ENCODE results near the gene MAP9.

DNA sequence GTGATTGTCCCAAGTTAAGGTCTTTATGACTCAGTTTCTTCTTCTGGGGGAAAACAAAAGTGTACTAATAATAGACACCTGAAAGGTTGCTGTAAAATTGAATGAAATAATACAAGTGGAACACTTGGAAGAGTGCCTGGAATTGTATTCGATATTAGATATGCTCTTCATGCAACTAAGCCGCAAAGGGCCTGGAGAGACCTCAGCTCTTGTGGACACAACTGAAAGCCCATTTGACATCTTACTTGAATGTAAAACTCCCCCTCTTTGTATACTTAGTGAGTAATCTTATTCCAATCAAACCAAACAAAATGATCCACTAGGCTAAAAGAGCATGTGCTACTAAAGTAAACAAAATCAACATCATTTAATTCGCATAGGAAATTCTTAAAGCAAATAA is 511 bp upstream of the MAP9 start:
- TF ChIP-seq, protein P1, sequence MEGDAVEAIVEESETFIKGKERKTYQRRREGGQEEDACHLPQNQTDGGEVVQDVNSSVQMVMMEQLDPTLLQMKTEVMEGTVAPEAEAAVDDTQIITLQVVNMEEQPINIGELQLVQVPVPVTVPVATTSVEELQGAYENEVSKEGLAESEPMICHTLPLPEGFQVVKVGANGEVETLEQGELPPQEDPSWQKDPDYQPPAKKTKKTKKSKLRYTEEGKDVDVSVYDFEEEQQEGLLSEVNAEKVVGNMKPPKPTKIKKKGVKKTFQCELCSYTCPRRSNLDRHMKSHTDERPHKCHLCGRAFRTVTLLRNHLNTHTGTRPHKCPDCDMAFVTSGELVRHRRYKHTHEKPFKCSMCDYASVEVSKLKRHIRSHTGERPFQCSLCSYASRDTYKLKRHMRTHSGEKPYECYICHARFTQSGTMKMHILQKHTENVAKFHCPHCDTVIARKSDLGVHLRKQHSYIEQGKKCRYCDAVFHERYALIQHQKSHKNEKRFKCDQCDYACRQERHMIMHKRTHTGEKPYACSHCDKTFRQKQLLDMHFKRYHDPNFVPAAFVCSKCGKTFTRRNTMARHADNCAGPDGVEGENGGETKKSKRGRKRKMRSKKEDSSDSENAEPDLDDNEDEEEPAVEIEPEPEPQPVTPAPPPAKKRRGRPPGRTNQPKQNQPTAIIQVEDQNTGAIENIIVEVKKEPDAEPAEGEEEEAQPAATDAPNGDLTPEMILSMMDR (conservative IDR thresholded peaks at IDR 0.05; ENCODE audit: low read depth in 2 of 2) = no peak
- no peak for TF ChIP-seq EZH2 (IDR thresholded peaks at IDR 0.05; ENCODE audit: low read depth, unreplicated experiment)
- TF ChIP-seq, protein P2, sequence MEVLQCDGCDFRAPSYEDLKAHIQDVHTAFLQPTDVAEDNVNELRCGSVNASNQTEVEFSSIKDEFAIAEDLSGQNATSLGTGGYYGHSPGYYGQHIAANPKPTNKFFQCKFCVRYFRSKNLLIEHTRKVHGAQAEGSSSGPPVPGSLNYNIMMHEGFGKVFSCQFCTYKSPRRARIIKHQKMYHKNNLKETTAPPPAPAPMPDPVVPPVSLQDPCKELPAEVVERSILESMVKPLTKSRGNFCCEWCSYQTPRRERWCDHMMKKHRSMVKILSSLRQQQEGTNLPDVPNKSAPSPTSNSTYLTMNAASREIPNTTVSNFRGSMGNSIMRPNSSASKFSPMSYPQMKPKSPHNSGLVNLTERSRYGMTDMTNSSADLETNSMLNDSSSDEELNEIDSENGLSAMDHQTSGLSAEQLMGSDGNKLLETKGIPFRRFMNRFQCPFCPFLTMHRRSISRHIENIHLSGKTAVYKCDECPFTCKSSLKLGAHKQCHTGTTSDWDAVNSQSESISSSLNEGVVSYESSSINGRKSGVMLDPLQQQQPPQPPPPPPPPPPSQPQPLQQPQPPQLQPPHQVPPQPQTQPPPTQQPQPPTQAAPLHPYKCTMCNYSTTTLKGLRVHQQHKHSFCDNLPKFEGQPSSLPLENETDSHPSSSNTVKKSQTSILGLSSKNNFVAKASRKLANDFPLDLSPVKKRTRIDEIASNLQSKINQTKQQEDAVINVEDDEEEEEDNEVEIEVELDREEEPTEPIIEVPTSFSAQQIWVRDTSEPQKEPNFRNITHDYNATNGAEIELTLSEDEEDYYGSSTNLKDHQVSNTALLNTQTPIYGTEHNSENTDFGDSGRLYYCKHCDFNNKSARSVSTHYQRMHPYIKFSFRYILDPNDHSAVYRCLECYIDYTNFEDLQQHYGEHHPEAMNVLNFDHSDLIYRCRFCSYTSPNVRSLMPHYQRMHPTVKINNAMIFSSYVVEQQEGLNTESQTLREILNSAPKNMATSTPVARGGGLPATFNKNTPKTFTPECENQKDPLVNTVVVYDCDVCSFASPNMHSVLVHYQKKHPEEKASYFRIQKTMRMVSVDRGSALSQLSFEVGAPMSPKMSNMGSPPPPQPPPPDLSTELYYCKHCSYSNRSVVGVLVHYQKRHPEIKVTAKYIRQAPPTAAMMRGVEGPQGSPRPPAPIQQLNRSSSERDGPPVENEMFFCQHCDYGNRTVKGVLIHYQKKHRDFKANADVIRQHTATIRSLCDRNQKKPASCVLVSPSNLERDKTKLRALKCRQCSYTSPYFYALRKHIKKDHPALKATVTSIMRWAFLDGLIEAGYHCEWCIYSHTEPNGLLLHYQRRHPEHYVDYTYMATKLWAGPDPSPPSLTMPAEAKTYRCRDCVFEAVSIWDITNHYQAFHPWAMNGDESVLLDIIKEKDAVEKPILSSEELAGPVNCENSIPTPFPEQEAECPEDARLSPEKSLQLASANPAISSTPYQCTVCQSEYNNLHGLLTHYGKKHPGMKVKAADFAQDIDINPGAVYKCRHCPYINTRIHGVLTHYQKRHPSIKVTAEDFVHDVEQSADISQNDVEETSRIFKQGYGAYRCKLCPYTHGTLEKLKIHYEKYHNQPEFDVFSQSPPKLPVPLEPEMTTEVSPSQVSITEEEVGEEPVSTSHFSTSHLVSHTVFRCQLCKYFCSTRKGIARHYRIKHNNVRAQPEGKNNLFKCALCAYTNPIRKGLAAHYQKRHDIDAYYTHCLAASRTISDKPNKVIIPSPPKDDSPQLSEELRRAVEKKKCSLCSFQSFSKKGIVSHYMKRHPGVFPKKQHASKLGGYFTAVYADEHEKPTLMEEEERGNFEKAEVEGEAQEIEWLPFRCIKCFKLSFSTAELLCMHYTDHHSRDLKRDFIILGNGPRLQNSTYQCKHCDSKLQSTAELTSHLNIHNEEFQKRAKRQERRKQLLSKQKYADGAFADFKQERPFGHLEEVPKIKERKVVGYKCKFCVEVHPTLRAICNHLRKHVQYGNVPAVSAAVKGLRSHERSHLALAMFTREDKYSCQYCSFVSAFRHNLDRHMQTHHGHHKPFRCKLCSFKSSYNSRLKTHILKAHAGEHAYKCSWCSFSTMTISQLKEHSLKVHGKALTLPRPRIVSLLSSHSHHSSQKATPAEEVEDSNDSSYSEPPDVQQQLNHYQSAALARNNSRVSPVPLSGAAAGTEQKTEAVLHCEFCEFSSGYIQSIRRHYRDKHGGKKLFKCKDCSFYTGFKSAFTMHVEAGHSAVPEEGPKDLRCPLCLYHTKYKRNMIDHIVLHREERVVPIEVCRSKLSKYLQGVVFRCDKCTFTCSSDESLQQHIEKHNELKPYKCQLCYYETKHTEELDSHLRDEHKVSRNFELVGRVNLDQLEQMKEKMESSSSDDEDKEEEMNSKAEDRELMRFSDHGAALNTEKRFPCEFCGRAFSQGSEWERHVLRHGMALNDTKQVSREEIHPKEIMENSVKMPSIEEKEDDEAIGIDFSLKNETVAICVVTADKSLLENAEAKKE (CRISPR knock-in tag; IDR thresholded peaks at IDR 0.05) = no peak

Measured in GM23338 (cell line).